NCI-H82 treated with DMSO at 0.1 percent for 48 hours (cell line): Measurements from ENCODE around the gene TBC1D10B.
"Not testable (repeated sequence)": the region's sequence is repeated elsewhere in the genome, so short reads cannot be mapped to it uniquely, and the experiment has no call there.

ENCODE experiments used
- DNase-seq: peaks from one replicate; lab custom pipeline; 2025; ENCODE audit not compliant: unreplicated experiment; lab: John Stamatoyannopoulos, UW

The TBC1D10B gene

GRCh38 chr16:30356401-30357084, 13.8 kb downstream of the TBC1D10B start:
- no peak for DNase-seq

DNA sequence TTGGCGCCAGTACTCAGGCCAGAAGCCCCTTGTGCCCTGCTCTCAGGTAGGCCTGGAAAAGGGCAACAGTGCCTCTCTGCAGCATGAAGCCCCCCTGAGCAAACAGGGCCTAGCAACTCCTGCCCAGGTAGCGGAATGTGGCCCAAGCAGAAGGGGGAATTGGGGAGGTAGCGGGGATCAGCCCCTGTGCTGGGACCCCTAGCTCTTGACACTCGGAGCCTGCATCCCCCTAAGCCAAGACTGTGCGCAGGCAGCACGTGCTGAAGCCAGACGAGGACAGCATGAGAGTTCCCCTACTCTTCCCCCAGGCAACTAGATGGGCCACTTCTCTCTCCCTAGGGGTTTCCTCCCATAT, 14.4 kb downstream of the TBC1D10B start:
- DNase-seq, result no peak

DNA sequence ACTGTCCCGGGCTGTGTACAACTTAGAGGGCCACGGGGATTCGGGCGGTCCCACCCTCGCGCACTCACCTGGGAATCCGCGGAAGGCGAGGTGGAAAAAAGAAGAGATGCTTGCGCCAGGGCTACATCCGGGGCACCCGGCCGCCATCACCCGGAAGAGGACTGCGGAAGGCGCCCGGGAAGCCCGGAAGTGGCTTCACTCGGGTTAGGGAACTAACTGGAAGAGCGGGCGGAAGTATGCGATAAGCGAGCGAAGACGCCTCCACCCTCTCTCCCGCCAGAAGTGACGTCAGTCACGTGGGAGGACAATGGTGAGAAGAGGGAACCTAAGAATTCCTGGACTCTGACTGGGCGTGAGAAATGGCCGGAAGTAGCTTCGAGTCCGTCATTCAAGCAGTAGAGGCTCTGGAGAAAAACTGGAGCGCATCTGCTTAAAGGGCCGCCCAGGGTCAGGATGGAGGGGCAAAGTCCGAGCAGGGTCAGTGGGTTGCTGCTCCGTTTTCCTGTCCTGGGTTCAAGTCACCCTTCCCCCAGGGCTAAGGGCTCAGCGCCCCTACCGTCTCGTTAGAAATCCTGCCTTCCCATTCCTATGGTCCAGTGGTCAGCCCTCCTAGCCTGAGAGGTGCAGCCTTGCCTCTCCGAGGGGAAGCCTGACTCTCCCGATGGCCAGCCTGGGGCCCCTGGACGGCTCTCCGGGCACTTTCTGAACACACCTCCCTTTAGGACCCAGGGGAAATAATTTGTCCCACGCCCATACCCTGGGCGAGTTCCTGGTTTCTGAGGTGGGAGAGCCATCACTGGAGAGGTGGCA, 14.9 kb downstream of the TBC1D10B start, which contains the start of gene CD2BP2:
CD2BP2 (minus strand) TSS at position 165 of the 810 bp plus-strand sequence. CDS start 627 bp downstream, outside the sequence.
- DNase-seq, result peak; percentile 88

DNA sequence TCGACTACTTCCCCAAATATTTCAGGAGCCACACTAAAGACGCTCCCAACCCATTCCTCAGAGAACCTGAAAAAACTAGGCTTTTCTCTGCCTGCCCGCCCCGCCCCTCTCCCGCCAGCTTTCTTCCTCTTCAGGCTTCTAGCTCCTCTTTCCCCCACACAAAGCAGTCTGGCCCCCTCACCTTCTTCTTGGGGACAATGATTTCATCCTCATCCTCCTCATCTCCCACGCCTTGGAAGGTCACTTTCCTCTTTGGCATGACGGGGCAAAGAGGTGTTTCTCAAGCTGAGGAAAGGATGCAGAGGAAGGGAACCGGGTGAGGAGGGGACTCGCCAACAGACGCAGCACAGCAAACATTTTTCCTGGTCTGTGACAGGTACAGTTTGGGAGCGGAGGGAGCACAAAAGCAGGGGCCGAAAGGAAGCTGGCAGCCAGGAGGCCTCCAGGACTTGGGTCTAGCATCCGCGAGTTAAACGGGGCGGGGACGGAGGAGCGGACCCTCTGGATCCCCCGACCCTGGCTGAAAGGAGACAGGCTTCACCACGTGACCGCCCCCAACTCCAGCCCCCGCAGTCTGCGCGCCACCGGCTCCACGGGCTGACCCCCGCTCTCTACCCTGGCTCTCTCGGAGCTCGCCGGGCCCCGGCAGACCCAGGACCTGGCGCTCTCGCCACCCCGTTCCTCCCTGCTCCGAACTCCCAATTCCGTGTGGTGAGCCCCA, 15.7 kb downstream of the TBC1D10B start:
- DNase-seq, result no peak

- DNase-seq, result no peak
Measured at GRCh38 chr16:30353438-30354129, 16.7 kb downstream of the TBC1D10B start.

GRCh38 chr16:30352488-30353401, 17.5 kb downstream of the TBC1D10B start:
- DNase-seq, result no peak

GRCh38 chr16:30351586-30352419, 18.5 kb downstream of the TBC1D10B start:
- DNase-seq, result no peak

DNA sequence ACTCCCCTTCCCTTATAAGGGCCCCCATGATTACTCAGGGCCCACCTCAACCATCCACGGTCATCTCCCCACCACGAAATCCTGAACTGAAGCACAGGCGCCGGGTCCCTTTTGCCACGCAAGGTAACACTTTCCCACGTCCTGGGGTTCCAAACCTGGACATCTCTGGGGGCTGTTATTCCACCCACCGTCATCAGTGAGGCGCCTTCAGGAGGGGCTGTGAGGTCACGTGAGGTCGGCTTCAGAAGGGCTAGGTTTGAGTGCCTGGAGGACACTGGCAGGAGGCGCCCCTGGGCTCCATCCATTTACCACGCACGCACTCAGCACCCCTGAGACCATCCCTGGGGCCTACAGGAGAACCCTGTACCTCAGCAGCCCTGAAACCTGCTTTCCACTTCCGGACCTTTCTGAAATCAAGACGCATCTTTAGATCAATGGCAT, 19.3 kb downstream of the TBC1D10B start:
- no peak for DNase-seq

DNA sequence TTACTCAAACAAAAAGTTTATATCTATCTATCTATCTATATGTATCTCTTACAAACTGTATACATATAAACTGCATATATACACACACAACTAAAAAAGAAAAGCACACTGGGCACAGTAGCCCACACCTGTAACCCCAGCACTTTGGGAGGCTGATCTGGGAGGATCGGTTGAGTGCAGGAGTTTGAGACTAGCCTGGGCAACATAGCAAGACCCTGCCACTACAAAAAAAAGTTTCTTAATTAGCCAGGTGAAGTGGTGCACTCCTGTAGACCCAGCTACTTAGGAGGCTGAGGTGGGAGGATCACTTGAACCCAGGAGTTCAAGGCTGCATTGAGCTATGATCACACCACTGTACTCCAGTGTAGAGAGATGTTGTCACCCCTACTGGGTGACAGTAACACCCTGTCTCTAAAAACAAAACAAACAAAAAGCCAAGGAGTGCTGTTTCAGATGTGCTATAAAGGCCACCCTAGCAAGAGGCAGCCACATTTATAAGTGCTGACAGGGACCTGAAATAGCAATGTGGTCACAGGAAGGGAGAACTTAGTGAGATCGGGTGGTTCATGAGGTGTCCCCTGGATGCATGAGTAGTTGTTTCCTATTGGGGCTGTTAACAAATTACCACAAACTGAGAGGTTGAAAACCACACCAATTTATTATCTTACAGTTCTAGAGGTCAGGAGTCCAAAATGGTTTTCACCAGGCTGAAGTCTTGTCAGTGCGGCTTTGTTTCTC, 20.0 kb downstream of the TBC1D10B start:
- no peak for DNase-seq

DNA sequence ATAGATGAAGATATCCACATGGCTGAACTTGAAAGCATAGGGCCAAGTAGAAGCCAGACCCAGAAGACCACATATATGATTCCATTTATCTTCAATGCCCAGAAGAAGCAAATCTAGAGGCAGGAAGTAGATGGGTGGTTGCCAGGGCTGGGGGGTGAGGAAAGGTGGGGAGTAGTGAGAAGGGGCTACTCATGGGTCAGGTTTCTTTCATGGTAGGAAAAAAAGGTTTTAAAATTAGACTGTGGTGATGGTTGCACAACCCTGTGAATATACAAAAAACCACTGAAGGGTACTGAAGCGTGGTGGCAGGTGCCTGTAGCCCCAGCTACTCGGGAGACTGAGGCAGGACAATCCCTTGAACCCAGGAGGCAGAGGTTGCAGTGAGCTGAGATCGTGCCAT, 20.6 kb downstream of the TBC1D10B start:
- no peak for DNase-seq

GRCh38 chr16:30348929-30349328, 21.4 kb downstream of the TBC1D10B start:
- no peak for DNase-seq

DNA sequence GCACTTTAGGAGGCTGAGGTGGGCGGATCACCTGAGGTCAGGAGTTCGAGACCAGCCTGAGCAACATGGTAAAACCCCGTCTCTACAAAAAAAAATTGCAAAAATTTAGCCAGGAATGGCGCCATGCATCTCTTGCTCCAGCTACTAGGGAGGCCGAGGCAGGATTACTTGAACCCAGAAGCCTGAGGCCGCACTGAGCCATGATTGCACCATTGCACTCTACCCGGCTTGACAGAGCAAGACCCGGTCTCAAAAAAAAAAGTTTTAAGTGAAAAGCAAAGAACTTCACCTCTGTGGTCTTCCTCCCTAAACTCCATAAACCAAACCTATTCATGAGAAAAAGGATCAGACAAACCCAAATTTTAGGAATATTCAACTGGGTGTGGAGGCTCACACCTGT, 22.2 kb downstream of the TBC1D10B start:
- no peak for DNase-seq

- no peak for DNase-seq
Measured at GRCh38 chr16:30346286-30346685, 24.0 kb downstream of the TBC1D10B start.

GRCh38 chr16:30343491-30343820, 26.8 kb downstream of the TBC1D10B start:
- DNase-seq, result not testable (repeated sequence)

GRCh38 chr16:30342751-30343490, 27.4 kb downstream of the TBC1D10B start:
- DNase-seq, result no peak

GRCh38 chr16:30341971-30342370, 28.3 kb downstream of the TBC1D10B start:
- DNase-seq, result not testable (repeated sequence)

DNA sequence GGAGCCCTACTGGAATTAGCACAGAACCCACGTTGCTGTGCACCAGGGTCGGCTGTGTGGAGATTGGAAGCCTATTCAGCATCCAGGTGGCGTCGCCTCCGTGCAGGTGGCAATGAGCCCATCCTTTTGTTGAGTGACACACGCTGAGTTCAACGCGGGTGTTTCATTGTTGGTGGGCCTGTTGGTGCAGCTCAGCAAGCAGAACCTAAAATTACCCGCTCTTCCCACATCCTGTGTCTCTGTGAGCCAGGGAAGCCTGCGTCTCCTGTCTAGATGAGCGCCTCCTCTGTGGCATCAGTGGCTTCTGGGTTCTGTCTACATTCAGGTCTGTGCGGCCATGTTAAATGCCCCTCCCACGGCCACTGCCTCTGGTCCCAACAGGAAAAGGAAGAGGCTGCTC, 29.7 kb downstream of the TBC1D10B start:
- DNase-seq, result no peak

- DNase-seq, result not testable (repeated sequence)
Measured at GRCh38 chr16:30338715-30339114, 31.6 kb downstream of the TBC1D10B start.
